ENCODE results near the gene ZCCHC2.

The ZCCHC2 gene

DNA sequence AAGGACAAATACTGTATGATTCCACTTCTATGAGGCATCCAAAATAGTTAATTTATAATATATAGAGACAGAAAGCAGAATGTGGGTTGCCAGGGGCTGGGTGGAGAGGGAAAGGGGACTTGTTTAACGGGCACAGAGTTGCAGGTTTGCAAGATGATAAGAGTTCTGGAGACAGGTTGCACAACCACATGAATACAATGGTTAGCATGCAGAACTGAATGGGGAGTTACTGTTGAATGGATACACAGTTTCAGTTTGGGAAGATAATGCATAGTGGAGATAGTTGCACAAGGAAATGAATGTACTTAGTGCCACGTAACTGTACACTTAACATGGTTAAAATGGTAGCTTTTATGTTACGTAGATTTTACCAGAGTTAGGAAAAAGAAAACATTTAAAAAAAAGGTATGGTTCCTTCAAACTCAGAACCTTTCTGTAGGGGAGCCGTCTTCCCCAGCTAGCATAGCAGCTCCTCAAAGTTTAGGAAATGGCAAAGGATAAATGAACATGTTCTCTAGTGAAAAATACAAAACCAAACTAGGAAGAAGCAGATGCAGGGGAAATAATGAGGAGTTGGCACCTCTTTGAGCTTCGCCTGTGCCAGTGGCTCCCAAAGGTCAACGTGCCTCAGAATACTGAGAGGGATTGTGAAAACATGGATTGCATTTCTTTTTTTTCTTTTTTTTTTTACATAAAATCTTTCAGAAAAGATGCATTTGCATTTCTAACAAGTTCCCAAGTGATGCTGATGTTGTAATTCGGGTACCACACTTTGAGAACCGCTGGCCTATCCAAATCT, 95.2 kb downstream of the ZCCHC2 start:
- H3K4me1 ChIP-seq (ENCODE audit: insufficient read depth, low read length): no peaks in the 10 kb centered on the region
- H3K27me3 ChIP-seq (ENCODE audit: control insufficient read depth in 1 of 2, insufficient read depth in 2 of 2, low read length in 2 of 2): no peaks in the 10 kb centered on the region
- H3K4me3 ChIP-seq (ENCODE audit: low read depth in 1 of 2, low read length in 2 of 2): no peak overlapping the region
- H3K9me3 ChIP-seq (ENCODE audit: low read length): no peaks in the 10 kb centered on the region
- no peak overlapping the region for H3K9ac ChIP-seq (ENCODE audit: low read length)
- no peaks in the 10 kb centered on the region for H3K36me3 ChIP-seq (ENCODE audit: insufficient read depth, low read length)
- no peak overlapping the region for H3K27ac ChIP-seq (ENCODE audit: low read depth, low read length)

DNA sequence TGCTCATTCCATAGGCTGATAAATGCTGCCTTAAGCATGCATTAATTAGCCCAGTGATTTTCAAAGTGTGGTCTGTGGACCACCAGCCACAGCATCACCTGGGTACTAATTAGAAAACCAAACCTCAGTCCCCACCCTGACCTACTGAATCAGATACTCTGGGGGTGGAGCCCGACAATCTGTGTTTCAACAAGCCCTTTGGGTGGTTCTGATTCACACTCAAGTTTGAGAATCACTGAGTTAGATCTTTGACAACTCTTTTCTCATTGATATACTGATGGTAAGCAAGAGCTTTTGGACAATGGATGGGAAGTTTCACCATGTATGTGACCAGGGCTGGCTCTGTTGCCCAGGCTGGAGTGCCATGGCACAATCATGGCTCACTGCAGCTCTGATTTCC, 95.9 kb downstream of the ZCCHC2 start:
- no peak overlapping the region for H3K4me3 ChIP-seq (ENCODE audit: low read depth in 1 of 2, low read length in 2 of 2)
- H3K27me3 ChIP-seq (ENCODE audit: control insufficient read depth in 1 of 2, insufficient read depth in 2 of 2, low read length in 2 of 2): no peaks in the 10 kb centered on the region
- H3K36me3 ChIP-seq (ENCODE audit: insufficient read depth, low read length): no peaks in the 10 kb centered on the region
- H3K27ac ChIP-seq (ENCODE audit: low read depth, low read length): no peak overlapping the region
- no peak overlapping the region for H3K9ac ChIP-seq (ENCODE audit: low read length)
- no peaks in the 10 kb centered on the region for H3K9me3 ChIP-seq (ENCODE audit: low read length)
- no peaks in the 10 kb centered on the region for H3K4me1 ChIP-seq (ENCODE audit: insufficient read depth, low read length)

- no peaks in the 10 kb centered on the region for H3K4me1 ChIP-seq (ENCODE audit: insufficient read depth, low read length)
- no peak overlapping the region for H3K4me3 ChIP-seq (ENCODE audit: low read depth in 1 of 2, low read length in 2 of 2)
- H3K27ac ChIP-seq (ENCODE audit: low read depth, low read length): no peak overlapping the region
- no peaks in the 10 kb centered on the region for H3K36me3 ChIP-seq (ENCODE audit: insufficient read depth, low read length)
- no peaks in the 10 kb centered on the region for H3K9me3 ChIP-seq (ENCODE audit: low read length)
- no peak overlapping the region for H3K9ac ChIP-seq (ENCODE audit: low read length)
- H3K27me3 ChIP-seq (ENCODE audit: control insufficient read depth in 1 of 2, insufficient read depth in 2 of 2, low read length in 2 of 2): no peaks in the 10 kb centered on the region
These were observed 98.7 kb downstream of the ZCCHC2 start for GRCh38 chr18:62621546-62621945.

GRCh38 chr18:62625019-62625418, 102.2 kb downstream of the ZCCHC2 start:
- H3K27ac ChIP-seq (ENCODE audit: low read depth, low read length): no peak overlapping the region
- no peaks in the 10 kb centered on the region for H3K27me3 ChIP-seq (ENCODE audit: control insufficient read depth in 1 of 2, insufficient read depth in 2 of 2, low read length in 2 of 2)
- H3K4me3 ChIP-seq (ENCODE audit: low read depth in 1 of 2, low read length in 2 of 2): no peak overlapping the region
- no peaks in the 10 kb centered on the region for H3K9me3 ChIP-seq (ENCODE audit: low read length)
- no peaks in the 10 kb centered on the region for H3K36me3 ChIP-seq (ENCODE audit: insufficient read depth, low read length)
- no peaks in the 10 kb centered on the region for H3K4me1 ChIP-seq (ENCODE audit: insufficient read depth, low read length)
- H3K9ac ChIP-seq (ENCODE audit: low read length): no peak overlapping the region

All from muscle layer of colon (tissue), 2 donors.